Measurements from ENCODE around the gene GNB3. TPM values are rescaled to one million over a fixed set of nuclear protein-coding genes. Genes with fewer than 3 reads are reported as not detected.

GNB3 gene
- total and polyA plus RNA-seq, 9 of the 15 experiments (the other 6 are each of a cell fraction or from before 2014, with no cell fraction given) = 1.4 to 5.8 (median 2.0) TPM

- TF ChIP-seq NONO (IDR thresholded peaks at IDR 0.05; ENCODE audit: low read depth in 2 of 2, low read length in 1 of 2) = peak in 1 of 2 experiments; percentile 96; a peak in 2 of 4 replicates
- TF ChIP-seq GATAD2B (IDR thresholded peaks at IDR 0.05; ENCODE audit: borderline replicate concordance) = no peak
- TF ChIP-seq SETDB1 (IDR thresholded peaks at IDR 0.05; ENCODE audit: low read length) = no peak
- TF ChIP-seq ZNF347 (CRISPR knock-in tag; IDR thresholded peaks at IDR 0.05; ENCODE audit: low read depth) = no peak
- no peak for TF ChIP-seq USF1 (CRISPR knock-in tag; IDR thresholded peaks at IDR 0.05)
- no peak for TF ChIP-seq ZNF449 (CRISPR knock-in tag; IDR thresholded peaks at IDR 0.05)
- no peak for TF ChIP-seq TAL1 (IDR thresholded peaks at IDR 0.05)
- no peak; the same call in 1 of the 2 replicates for TF ChIP-seq ZNF511 (CRISPR knock-in tag; IDR thresholded peaks at IDR 0.05)
- TF ChIP-seq ZNF41 (CRISPR knock-in tag; conservative IDR thresholded peaks at IDR 0.05) = no peak
- no peak for TF ChIP-seq BHLHE40 (IDR thresholded peaks at IDR 0.05; ENCODE audit: low read length)
- no peak for TF ChIP-seq ZZZ3 (IDR thresholded peaks at IDR 0.05)
- no peak for TF ChIP-seq FOXK2 (conservative IDR thresholded peaks at IDR 0.05 in 1 of 2, IDR thresholded peaks at IDR 0.05 in 1 of 2; ENCODE audit: low read depth in 2 of 2)
- no peak for TF ChIP-seq ZNF780A (CRISPR knock-in tag; IDR thresholded peaks at IDR 0.05)
- no peak for TF ChIP-seq RFX7 (CRISPR knock-in tag; IDR thresholded peaks at IDR 0.05)
- no peak for TF ChIP-seq KDM2B (CRISPR knock-in tag; IDR thresholded peaks at IDR 0.05)
- TF ChIP-seq, protein P1, sequence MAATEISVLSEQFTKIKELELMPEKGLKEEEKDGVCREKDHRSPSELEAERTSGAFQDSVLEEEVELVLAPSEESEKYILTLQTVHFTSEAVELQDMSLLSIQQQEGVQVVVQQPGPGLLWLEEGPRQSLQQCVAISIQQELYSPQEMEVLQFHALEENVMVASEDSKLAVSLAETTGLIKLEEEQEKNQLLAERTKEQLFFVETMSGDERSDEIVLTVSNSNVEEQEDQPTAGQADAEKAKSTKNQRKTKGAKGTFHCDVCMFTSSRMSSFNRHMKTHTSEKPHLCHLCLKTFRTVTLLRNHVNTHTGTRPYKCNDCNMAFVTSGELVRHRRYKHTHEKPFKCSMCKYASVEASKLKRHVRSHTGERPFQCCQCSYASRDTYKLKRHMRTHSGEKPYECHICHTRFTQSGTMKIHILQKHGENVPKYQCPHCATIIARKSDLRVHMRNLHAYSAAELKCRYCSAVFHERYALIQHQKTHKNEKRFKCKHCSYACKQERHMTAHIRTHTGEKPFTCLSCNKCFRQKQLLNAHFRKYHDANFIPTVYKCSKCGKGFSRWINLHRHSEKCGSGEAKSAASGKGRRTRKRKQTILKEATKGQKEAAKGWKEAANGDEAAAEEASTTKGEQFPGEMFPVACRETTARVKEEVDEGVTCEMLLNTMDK (IDR thresholded peaks at IDR 0.05; ENCODE audit: borderline replicate concordance, insufficient read depth, low read depth, low read length, poor library complexity, severe bottlenecking) = no peak
- no peak for TF ChIP-seq NFIX (CRISPR knock-in tag; IDR thresholded peaks at IDR 0.05; ENCODE audit: low read depth)
- peak; percentile 73; the same call in 1 of the 2 replicates for TF ChIP-seq PHTF2 (CRISPR knock-in tag; IDR thresholded peaks at IDR 0.05)
- TF ChIP-seq ZNF766 (CRISPR knock-in tag; conservative IDR thresholded peaks at IDR 0.05) = peak; percentile 36; the same call in 1 of the 2 replicates
- TF ChIP-seq STAG1 (CRISPR knock-in tag; IDR thresholded peaks at IDR 0.05; ENCODE audit: borderline replicate concordance) = peak; percentile 7; the same call in 1 of the 2 replicates
- TF ChIP-seq, protein P2, sequence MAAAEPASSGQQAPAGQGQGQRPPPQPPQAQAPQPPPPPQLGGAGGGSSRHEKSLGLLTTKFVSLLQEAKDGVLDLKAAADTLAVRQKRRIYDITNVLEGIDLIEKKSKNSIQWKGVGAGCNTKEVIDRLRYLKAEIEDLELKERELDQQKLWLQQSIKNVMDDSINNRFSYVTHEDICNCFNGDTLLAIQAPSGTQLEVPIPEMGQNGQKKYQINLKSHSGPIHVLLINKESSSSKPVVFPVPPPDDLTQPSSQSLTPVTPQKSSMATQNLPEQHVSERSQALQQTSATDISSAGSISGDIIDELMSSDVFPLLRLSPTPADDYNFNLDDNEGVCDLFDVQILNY (CRISPR knock-in tag; IDR thresholded peaks at IDR 0.05) = no peak
- no peak for TF ChIP-seq NFE2 (IDR thresholded peaks at IDR 0.05; ENCODE audit: low read depth)
Observed at GRCh38 chr12:6867413-6868210, 26.9 kb downstream of the GNB3 start, which contains the start of gene TPI1 (continued).

Data from K562 (cell line).